ENCODE measurements around the gene TPCN1. TPM values are rescaled to one million over a fixed set of nuclear protein-coding genes. Genes with fewer than 3 reads are reported as not detected.

The TPCN1 gene
- total and polyA plus RNA-seq, 11 donors = 22.6 to 136 (median 80.5) TPM

- H3K27ac ChIP-seq = no peak overlapping the region
- intact Hi-C loops (cut with DNase I) = loop anchor here in 5 of 10 donors (5.0 to 10.0 kb wide), 5 partner anchors 106 to 596 kb away; partner anchors contain the start of gene SDSL (in 1 of the 5)
- H3K4me3 ChIP-seq = no peak overlapping the region
- WGBS, 4 donors = 91 to 95% (median 94%) methylated on average over 14 to 15 of the region's 15 CpGs
- H3K36me3 ChIP-seq = peaks cover 0 to 84% (median 62%) of the 10 kb centered on the region in 9 donors
- peaks cover 0 to 8% (median 0%) of the 10 kb centered on the region in 12 donors for H3K4me1 ChIP-seq
- no peaks in the 10 kb centered on the region for H3K27me3 ChIP-seq
- no peak for TF ChIP-seq POLR2A (IDR thresholded peaks at IDR 0.05)
- no peak for TF ChIP-seq CTCF (IDR thresholded peaks at IDR 0.05)
- ATAC-seq = no peak
- H3K9me3 ChIP-seq = peaks cover 0 to 18% (median 0%) of the 10 kb centered on the region in 12 donors
- DNase-seq = no peak
Observed at GRCh38 chr12:113318900-113319628, 97.8 kb downstream of the TPCN1 start.

GRCh38 chr12:113320401-113320800 is 99.1 kb downstream of the TPCN1 start:
- no peak overlapping the region for H3K4me3 ChIP-seq
- WGBS, 4 donors = 88 to 93% (median 92%) methylated on average over 7 to 12 of the region's 12 CpGs
- no peaks in the 10 kb centered on the region for H3K27me3 ChIP-seq
- intact Hi-C loops (cut with DNase I) = no loop called here
- ATAC-seq = no peak
- TF ChIP-seq POLR2A (IDR thresholded peaks at IDR 0.05) = no peak
- no peak for TF ChIP-seq CTCF (IDR thresholded peaks at IDR 0.05)
- DNase-seq = no peak
- no peak overlapping the region for H3K27ac ChIP-seq
- H3K9me3 ChIP-seq = peaks cover 0 to 18% (median 0%) of the 10 kb centered on the region in 12 donors
- H3K36me3 ChIP-seq = peaks cover 0 to 71% (median 50%) of the 10 kb centered on the region in 9 donors
- peaks cover 0 to 8% (median 0%) of the 10 kb centered on the region in 12 donors for H3K4me1 ChIP-seq

- peak in 1 of 4 donors; percentile 40 for ATAC-seq
- peaks cover 0 to 58% (median 35%) of the 10 kb centered on the region in 9 donors for H3K36me3 ChIP-seq
- no peak for DNase-seq
Observed at GRCh38 chr12:113322343-113322742, 101.1 kb downstream of the TPCN1 start.

More at GRCh38 chr12:113322343-113322742, 101.1 kb downstream of the TPCN1 start:
- no peaks in the 10 kb centered on the region for H3K27me3 ChIP-seq
- TF ChIP-seq POLR2A (IDR thresholded peaks at IDR 0.05) (no peak), CTCF (IDR thresholded peaks at IDR 0.05) (no peak)
- H3K27ac ChIP-seq = peak overlapping the region in 1 of 12 donors; percentile 46
- 89 to 97% (median 89%) methylated on average over 2 of the region's 2 CpGs for WGBS, 4 donors
- no peak overlapping the region for H3K4me3 ChIP-seq
- intact Hi-C loops (cut with DNase I) = no loop called here
- peaks cover 0 to 22% (median 12%) of the 10 kb centered on the region in 12 donors for H3K4me1 ChIP-seq
- H3K9me3 ChIP-seq = peaks cover 0 to 18% (median 0%) of the 10 kb centered on the region in 12 donors
